HG03460 (cell line): ENCODE data around the gene UBE2G2.
A peak's percentile ranks its signal among the peaks of the same experiment; 100 is the strongest.

Experiments
- ATAC-seq: cut with Tn5 transposase; IDR thresholded peaks from one replicate; pipeline ENCODE4 v1.9.1; 2021; ENCODE audit not compliant: unreplicated experiment

The UBE2G2 gene

DNA sequence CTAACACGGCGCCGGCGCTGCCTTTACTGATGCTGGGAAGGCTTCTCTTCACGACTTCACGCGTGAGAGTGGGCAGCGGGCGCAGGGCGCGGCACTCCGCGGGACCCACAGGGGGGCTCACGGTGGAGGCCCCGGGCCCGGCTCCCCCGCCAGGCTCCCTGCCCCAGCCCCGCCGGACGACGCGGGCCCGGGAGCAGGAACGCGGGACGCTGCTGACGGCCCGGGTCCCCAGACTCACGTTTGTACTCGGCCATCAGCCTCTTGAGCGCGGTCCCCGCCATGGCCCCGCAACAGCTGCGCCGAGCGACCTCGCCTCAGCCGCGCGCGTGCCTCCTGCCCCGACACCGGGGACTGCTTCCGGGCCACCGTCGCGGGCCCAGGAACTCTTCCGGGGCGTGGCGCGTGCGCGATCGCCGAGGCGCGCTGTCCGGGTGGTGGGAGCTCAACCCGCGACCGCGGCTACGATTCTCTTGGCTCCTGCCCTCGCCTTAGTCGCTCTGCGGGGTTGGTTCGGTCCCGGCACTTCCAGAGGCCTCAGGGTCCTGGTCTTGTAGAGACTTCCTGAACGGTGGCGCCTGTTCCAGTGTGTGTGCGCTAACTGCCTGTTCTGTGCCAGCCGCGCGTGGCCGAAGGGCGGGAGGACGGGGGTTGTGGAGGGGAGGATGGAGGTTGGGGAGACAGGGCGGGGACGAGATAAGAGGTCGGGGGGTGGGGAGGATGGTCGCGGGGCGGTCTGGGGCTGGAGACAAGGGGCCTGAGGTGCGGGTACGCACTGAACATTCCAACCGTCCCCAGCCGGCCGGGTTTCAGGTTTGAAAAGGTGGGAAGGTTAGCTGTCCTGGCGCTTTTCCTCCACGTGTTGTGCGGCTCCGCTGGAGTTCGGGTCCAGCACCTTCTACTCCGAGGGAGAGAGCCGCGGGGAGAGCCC, at the start of gene UBE2G2:
UBE2G2 (minus strand) TSS at position 353 of the 928 bp plus-strand sequence; CDS start at position 281, 72 bp downstream.
- peak; percentile 81 for ATAC-seq

GRCh38 chr21:44850905-44851657, 49.5 kb upstream of the UBE2G2 start:
- no peak for ATAC-seq

DNA sequence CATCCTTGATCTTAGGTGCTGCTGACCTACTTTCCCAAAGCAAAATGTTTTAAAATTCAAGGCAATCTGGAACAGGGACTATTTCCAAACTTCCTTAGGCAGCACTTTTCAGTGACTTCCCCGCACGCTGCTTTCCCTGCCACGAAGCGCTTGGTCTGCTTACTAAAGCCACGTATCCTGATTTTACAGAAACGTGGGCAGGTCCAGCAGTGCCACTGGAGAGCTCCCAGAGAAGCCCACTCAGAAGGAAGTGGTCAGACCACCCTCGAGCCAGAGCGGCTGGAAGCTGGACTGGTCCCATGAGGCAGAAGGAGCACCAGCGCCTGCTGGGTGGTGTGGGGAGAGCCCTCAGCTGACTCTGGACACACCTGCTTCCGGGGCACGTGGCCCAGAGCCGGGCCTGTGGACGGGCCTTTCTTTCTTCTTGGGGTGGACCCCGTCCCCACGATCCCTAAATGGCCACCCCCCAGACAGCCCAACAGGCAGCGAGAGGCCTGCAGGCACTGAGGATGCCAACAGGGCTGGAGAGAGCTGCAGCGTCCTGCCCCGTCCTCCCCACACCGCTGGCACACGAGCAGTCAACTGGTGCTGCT, 48.7 kb upstream of the UBE2G2 start:
- ATAC-seq, result no peak

DNA sequence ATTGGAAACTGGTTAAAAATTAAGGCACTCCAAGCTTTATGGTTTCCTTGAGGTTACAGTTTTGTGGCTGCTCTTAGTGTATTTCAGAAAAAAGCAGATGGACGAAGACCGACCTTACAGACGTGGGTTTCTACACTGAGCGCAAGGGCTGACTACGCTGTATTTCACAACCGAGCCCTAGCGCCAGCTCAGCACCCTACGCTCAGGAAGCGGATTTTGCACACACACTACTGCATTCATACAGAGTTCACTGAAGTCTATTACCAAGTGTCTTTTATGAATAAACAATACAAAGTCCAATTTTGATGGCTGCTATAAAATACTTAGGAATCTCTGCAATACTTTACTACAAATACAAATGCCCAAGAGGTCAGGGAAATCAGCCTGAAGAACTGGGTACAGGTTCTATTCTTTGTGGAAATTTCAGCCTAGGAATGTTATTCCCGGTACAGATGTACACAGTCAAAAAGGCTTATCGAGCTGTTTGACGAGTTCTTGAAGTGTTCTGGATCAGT, 48.1 kb upstream of the UBE2G2 start:
- no peak for ATAC-seq

DNA sequence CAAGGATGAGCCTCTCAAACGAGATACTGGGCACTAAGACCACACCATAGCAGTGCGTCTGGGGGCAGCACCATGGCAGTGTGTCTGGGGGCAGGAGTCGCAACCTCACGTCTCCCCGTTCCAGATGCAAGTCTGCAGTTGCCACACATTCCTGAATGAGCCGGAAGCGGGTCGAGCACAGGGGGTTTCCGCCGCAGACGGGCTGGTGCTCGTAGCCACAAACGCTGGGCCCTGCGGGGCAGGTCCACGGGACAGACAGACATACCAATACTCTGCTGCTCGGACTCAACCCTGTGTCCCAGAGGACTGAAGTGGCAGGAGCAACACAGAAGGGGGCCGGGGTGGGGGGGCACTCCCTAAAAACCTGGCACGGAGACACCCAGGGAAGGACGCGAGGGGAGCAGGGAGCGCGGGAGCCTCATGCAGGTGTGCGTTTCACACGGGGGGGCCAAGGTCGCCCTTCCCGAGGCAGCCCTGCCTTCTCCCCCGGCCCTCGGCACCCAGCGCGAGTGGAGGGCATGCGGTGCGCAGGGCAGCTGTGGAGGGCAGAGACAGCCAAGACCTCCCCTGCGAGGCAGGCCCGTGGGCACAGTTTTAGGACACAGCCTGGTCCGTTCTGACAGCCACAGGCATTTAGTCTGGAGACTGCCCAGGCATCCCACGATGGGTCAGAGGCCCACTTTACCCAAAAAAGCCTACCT, 47.4 kb upstream of the UBE2G2 start:
- ATAC-seq, result no peak

DNA sequence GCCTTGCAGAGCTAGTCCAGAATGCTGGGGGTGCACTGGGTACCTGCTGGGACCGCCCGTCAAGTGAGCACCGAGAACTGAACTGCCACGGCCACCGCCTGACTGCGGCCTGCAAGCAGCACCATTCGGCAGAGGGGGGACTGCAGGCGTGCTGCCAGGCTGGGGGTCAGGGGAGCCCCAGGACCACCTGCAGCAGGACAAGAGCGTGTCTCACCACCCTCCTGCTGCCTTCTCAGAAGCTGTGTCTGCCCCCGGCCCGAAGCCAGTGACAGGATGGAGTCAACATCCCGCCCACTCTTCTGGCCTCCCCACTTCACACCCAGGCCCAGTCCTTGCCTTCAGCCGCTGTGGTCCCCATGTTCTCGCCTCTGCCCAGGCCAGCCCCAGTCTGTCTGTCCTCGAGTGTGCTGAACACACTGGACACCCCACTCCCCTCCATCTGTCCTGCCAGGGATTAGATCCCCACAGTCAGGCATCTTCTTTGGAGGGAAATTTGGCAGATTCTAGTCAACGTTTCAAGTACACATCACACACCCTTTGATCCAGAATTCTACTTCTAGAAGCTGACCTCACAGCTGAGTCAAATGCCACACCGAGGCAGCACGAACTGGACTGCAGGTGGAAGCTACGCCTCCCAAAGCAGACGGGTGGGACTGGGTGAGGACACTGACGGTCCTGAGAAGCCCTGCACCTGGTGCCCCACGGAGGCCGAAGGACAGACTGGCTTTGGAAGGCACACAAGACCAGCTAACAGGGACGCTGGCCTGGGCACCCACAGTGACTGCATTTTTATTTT, 45.8 kb upstream of the UBE2G2 start:
- no peak for ATAC-seq

GRCh38 chr21:44846485-44847260, 45.1 kb upstream of the UBE2G2 start:
- no peak for ATAC-seq

GRCh38 chr21:44846224-44846484, 44.5 kb upstream of the UBE2G2 start:
- ATAC-seq, result no peak

GRCh38 chr21:44845418-44846223, 44.0 kb upstream of the UBE2G2 start:
- ATAC-seq, result peak; percentile 55

DNA sequence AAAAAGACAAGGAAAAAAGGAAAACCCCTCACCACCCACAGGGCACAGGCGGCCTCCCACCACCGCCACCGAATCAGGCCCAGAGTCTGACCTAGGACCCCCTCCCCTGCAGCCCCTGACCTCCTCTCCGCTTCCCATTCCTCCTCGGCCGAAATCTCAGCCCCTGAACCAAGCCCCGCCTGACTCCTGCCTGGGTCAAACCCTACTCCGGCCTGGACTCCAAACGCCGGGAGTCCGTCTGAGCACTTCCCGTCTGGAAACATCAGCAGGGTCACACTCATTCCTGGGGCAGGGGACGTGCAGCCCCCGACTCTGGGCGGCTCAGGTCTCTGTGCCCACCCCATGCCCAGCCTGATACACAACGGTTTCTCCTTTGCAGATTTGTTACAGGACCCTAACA, 42.6 kb upstream of the UBE2G2 start:
- ATAC-seq, result no peak

- no peak for ATAC-seq
Observed at GRCh38 chr21:44842721-44843445, 41.3 kb upstream of the UBE2G2 start.

GRCh38 chr21:44842087-44842486, 40.5 kb upstream of the UBE2G2 start:
- ATAC-seq, result no peak

DNA sequence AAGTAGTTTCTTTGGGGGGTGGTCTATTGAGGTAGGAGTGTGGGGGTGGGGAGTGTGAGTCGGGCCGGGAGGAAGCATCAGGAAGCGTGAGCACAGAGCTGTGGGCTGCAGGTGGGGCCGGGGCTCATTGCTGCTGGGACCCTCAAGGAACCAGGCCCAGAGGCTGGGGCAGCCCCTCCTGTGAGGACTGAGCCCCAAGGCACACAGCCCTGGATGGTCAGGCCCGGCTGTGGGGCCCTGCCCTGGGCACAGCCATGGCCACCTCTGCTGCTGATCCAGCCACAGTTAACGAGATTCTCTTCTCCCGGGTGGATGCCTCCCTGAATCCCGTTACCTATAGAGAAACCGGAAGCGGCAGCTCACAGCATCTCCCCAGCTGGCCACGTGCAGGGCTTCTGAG, 39.2 kb upstream of the UBE2G2 start:
- ATAC-seq, result no peak

GRCh38 chr21:44838951-44839350, 37.3 kb upstream of the UBE2G2 start:
- ATAC-seq, result no peak

GRCh38 chr21:44838039-44838895, 36.6 kb upstream of the UBE2G2 start:
- no peak for ATAC-seq

DNA sequence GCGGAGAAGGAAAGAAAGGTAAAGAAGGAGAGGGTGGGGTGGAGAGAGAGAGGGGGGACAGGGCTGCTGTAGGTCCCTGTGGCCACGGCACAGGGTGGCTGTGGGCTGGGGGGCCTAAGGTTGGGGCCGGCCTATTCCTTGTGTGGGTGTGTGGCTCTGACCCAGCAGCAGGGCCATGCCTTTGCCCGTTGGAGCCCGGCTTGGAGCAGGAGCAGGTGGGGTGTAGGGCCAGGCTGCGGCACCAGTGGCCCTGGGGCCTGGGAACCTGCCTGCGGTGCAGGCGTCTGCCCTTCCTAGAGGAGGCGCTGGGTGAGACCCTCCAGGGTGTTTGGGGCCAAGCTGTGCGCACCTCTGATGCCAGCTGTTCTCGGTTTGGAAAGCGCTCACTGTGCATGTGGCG, 35.9 kb upstream of the UBE2G2 start:
- no peak for ATAC-seq
